SU-DHL-6 (cell line): ENCODE data around the gene ARMC9.

ENCODE experiments used
- H2AFZ ChIP-seq: fragments of 200-600 bp; sonication (generic); 2 replicates; pipeline ENCODE4 v1.6.1; 2014; ENCODE audit warnings: low read depth, mild to moderate bottlenecking, moderate library complexity, mixed read lengths, antibody characterized with exemption, low read length; ENCODE audit not compliant: severe bottlenecking
- H3F3A ChIP-seq: fragments of 200-600 bp; shearing (Covaris generic); 2 replicates; pipeline ENCODE4 v1.6.0; 2016; ENCODE audit warnings: antibody characterized with exemption, mild to moderate bottlenecking; ENCODE audit not compliant: insufficient read depth
- H3K27ac ChIP-seq: fragments of 200-600 bp; sonication (generic); 2 replicates; pipeline ENCODE4 v1.5.1; 2016; ENCODE audit warnings: low read depth, mild to moderate bottlenecking, low read length, moderate library complexity, mixed read lengths
- H3K27me3 ChIP-seq: fragments of 200-600 bp; sonication (generic), shearing (Covaris generic); 2 replicates; pipeline ENCODE4 v1.6.0; 2014; ENCODE audit warnings: mild to moderate bottlenecking, low read length
- H3K36me3 ChIP-seq: fragments of 200-600 bp; sonication (generic); 2 replicates; pipeline ENCODE4 v1.6.1; 2014; ENCODE audit warnings: mild to moderate bottlenecking, low read length, mixed read lengths
- H3K4me2 ChIP-seq: fragments of 300-600, 200-600 bp; shearing (Covaris generic), sonication (generic); 2 replicates; pipeline ENCODE4 v1.6.0; 2014; ENCODE audit warnings: low read length, low read depth, mild to moderate bottlenecking; ENCODE audit not compliant: poor library complexity, severe bottlenecking
- H3K4me3 ChIP-seq: fragments of 200-600 bp; sonication (generic); 2 replicates; pipeline ENCODE4 v1.5.1; 2014; ENCODE audit warnings: antibody characterized with exemption, low read length, mild to moderate bottlenecking, mixed read lengths; ENCODE audit not compliant: insufficient read depth, poor library complexity, severe bottlenecking
- H3K79me2 ChIP-seq: fragments of 200-600 bp; sonication (generic); 2 replicates; pipeline ENCODE4 v1.6.1; 2014; ENCODE audit warnings: mild to moderate bottlenecking, low read length, moderate library complexity; ENCODE audit not compliant: insufficient read depth
- H3K9ac ChIP-seq: fragments of 200-600 bp; sonication (generic); 2 replicates; pipeline ENCODE4 v1.7.0; 2014; ENCODE audit warnings: mild to moderate bottlenecking, low read length
- H3K9me2 ChIP-seq: fragments of 200-600 bp; sonication (generic); replicated peaks from 2 replicates; pipeline ENCODE4 v1.6.1; 2014; ENCODE audit warnings: low read length; ENCODE audit not compliant: insufficient read depth
- H3K9me3 ChIP-seq: fragments of 200-600 bp; sonication (generic); 2 replicates; pipeline ENCODE4 v1.6.1; 2014; ENCODE audit warnings: low read length, mixed read lengths; ENCODE audit not compliant: insufficient read depth
- H4K20me1 ChIP-seq: fragments of 200-600 bp; sonication (generic); 2 replicates; pipeline ENCODE4 v1.6.1; 2014; ENCODE audit warnings: low read depth, mild to moderate bottlenecking, antibody characterized with exemption, low read length, moderate library complexity, mixed read lengths
- CTCF ChIP-seq: fragments of 200-600 bp; sonication (generic); IDR thresholded peaks from one replicate; pipeline ENCODE4 v1.5.1; 2017; ENCODE audit warnings: antibody characterized with exemption, mild to moderate bottlenecking, low read length, moderate library complexity; ENCODE audit not compliant: insufficient read depth, poor library complexity, severe bottlenecking
- EZH2phosphoT487 ChIP-seq: fragments of 200-600 bp; sonication (generic), shearing (Covaris generic); conservative IDR thresholded peaks from 2 replicates; pipeline ENCODE4 v1.6.1; 2018; ENCODE audit warnings: mild to moderate bottlenecking, antibody characterized with exemption, low read length, moderate library complexity, mixed read lengths

ARMC9 gene

GRCh38 chr2:231360401-231360800 lies 162.0 kb downstream of the ARMC9 start:
- TF ChIP-seq EZH2phosphoT487, result no peak
- no peak for TF ChIP-seq CTCF
- H3K27ac ChIP-seq, result no peak overlapping the region

GRCh38 chr2:231360881-231361371 lies 162.5 kb downstream of the ARMC9 start:
- TF ChIP-seq CTCF (no peak), EZH2phosphoT487 (no peak)
- H3K27ac ChIP-seq, result no peak overlapping the region

More at GRCh38 chr2:231360401-231360800, 162.0 kb downstream of the ARMC9 start:
- Histone ChIP-seq H3K27me3 (no peaks in the 10 kb centered on the region), H4K20me1 (no peaks in the 10 kb centered on the region), H3K9me2 (no peaks in the 10 kb centered on the region), H3K36me3 (no peaks in the 10 kb centered on the region), H3K9me3 (no peaks in the 10 kb centered on the region), H3F3A (peaks cover 4% of the 10 kb centered on the region; the same call in 1 of the 2 replicates), H3K9ac (no peak overlapping the region), H2AFZ (no peak overlapping the region), H3K4me3 (no peak overlapping the region), H3K79me2 (no peaks in the 10 kb centered on the region), H3K4me2 (no peak overlapping the region)

GRCh38 chr2:231361701-231362554 lies 163.5 kb downstream of the ARMC9 start:
- Histone ChIP-seq H3K4me2 (peak overlapping the region; percentile 42), H3K4me3 (no peak overlapping the region), H3F3A (no peaks in the 10 kb centered on the region), H3K27me3 (no peaks in the 10 kb centered on the region), H4K20me1 (no peaks in the 10 kb centered on the region), H3K36me3 (no peaks in the 10 kb centered on the region), H3K9me3 (no peaks in the 10 kb centered on the region), H2AFZ (peak overlapping the region; percentile 98), H3K27ac (peak overlapping the region; percentile 49), H3K79me2 (no peaks in the 10 kb centered on the region), H3K9me2 (no peaks in the 10 kb centered on the region), H3K9ac (peak overlapping the region; percentile 46)
- TF ChIP-seq EZH2phosphoT487 (no peak), CTCF (peak; percentile 22)

More at GRCh38 chr2:231360881-231361371, 162.5 kb downstream of the ARMC9 start:
- H3F3A ChIP-seq, result peaks cover 4% of the 10 kb centered on the region; the same call in 1 of the 2 replicates
- no peaks in the 10 kb centered on the region for H3K27me3 ChIP-seq
- H3K4me2 ChIP-seq, result no peak overlapping the region
- H3K79me2 ChIP-seq, result no peaks in the 10 kb centered on the region
- no peaks in the 10 kb centered on the region for H3K9me3 ChIP-seq
- H3K36me3 ChIP-seq, result no peaks in the 10 kb centered on the region
- no peaks in the 10 kb centered on the region for H3K9me2 ChIP-seq
- H2AFZ ChIP-seq, result no peak overlapping the region
- H3K4me3 ChIP-seq, result no peak overlapping the region
- no peaks in the 10 kb centered on the region for H4K20me1 ChIP-seq
- no peak overlapping the region for H3K9ac ChIP-seq
